T-helper 1 cell treated with Interleukin-12 subunit alpha and Interleukin-12 subunit beta and Interleukin-4 antibody, amounts not matched to agents 30 μg/mL and 1 μg/mL, for 36 hours (primary cell): ENCODE measurements around the gene DERA.
"Not testable (repeated sequence)": the region's sequence is repeated elsewhere in the genome, so short reads cannot be mapped to it uniquely, and the experiment has no call there.

Experiments
- H3K27ac Mint-ChIP-seq: one replicate; pipeline ENCODE4 v1.8.0; 2021; ENCODE audit warnings: mild to moderate bottlenecking, mixed read lengths
- H3K27me3 Mint-ChIP-seq: one replicate; pipeline ENCODE4 v1.8.0; 2021; ENCODE audit warnings: low read depth, mixed read lengths
- H3K36me3 Mint-ChIP-seq: one replicate; pipeline ENCODE4 v1.8.0; 2021; ENCODE audit warnings: low read depth, mixed read lengths
- H3K4me1 Mint-ChIP-seq: one replicate; pipeline ENCODE4 v1.8.0; 2021; ENCODE audit warnings: low read depth, mixed read lengths
- H3K4me3 Mint-ChIP-seq: one replicate; pipeline ENCODE4 v1.8.0; 2021; ENCODE audit warnings: mild to moderate bottlenecking, moderate library complexity, mixed read lengths
- H3K9me3 Mint-ChIP-seq: one replicate; pipeline ENCODE4 v1.8.0; 2021; ENCODE audit warnings: mixed read lengths

DERA gene

GRCh38 chr12:15887043-15887817 is 23.9 kb upstream of the DERA start:
- Mint-ChIP-seq H3K36me3 (peaks cover 32% of the 10 kb centered on the region), H3K9me3 (no peaks in the 10 kb centered on the region), H3K4me3 (no peak overlapping the region), H3K27ac (no peak overlapping the region), H3K4me1 (peaks cover 42% of the 10 kb centered on the region), H3K27me3 (no peaks in the 10 kb centered on the region)

- H3K4me1 Mint-ChIP-seq: peaks cover 14% of the 10 kb centered on the region
- H3K27ac Mint-ChIP-seq: no peak overlapping the region
- H3K4me3 Mint-ChIP-seq: no peak overlapping the region
- no peaks in the 10 kb centered on the region for H3K9me3 Mint-ChIP-seq
- H3K36me3 Mint-ChIP-seq: peaks cover 21% of the 10 kb centered on the region
- no peaks in the 10 kb centered on the region for H3K27me3 Mint-ChIP-seq
Measured at GRCh38 chr12:15892645-15893259, 18.4 kb upstream of the DERA start.

DNA sequence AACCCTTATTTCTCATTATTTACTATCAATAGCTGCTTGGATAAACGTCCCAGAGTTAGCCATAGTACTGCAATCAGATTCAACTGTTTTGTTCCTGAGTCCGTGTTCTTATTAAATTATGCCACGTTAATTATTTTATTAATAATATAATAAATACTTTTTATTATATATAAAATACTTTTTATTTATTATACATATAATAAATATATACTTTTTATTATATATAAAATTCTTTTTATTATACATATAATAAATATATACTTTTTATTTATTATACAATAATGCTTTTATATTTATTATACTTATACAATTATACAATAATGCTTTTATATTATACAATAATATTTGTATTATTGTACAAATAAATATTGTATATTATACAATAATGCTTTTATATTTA is 17.9 kb upstream of the DERA start:
- Mint-ChIP-seq H3K36me3 (peaks cover 24% of the 10 kb centered on the region), H3K4me3 (no peak overlapping the region), H3K27ac (no peak overlapping the region), H3K9me3 (no peaks in the 10 kb centered on the region), H3K27me3 (no peaks in the 10 kb centered on the region), H3K4me1 (peaks cover 16% of the 10 kb centered on the region)

GRCh38 chr12:15896867-15897266 is 14.3 kb upstream of the DERA start:
- peaks cover 14% of the 10 kb centered on the region for H3K4me1 Mint-ChIP-seq
- peaks cover 28% of the 10 kb centered on the region for H3K36me3 Mint-ChIP-seq
- no peak overlapping the region for H3K4me3 Mint-ChIP-seq
- H3K9me3 Mint-ChIP-seq: no peaks in the 10 kb centered on the region
- H3K27ac Mint-ChIP-seq: no peak overlapping the region
- no peaks in the 10 kb centered on the region for H3K27me3 Mint-ChIP-seq

DNA sequence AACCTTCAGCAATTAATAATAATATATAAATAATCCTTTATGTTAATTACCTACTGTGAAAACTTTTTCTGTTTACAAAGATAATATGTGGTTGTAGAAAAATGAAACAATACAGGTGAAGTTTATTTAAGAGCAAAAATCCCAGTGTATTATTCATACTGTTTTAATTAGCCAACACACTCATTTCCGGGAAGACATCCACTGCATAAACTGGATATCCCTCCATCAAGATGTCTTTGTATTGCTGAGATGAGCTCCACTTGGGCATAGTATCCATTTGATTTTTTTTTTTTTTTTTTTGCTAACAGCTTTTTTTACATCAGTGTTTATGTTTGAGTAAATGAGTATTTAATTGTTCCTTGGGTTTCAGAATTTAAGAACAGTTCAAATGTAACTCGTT is 13.7 kb upstream of the DERA start:
- no peak overlapping the region for H3K4me3 Mint-ChIP-seq
- H3K4me1 Mint-ChIP-seq: peaks cover 14% of the 10 kb centered on the region
- peaks cover 33% of the 10 kb centered on the region for H3K36me3 Mint-ChIP-seq
- no peak overlapping the region for H3K27ac Mint-ChIP-seq
- no peaks in the 10 kb centered on the region for H3K27me3 Mint-ChIP-seq
- H3K9me3 Mint-ChIP-seq: no peaks in the 10 kb centered on the region

DNA sequence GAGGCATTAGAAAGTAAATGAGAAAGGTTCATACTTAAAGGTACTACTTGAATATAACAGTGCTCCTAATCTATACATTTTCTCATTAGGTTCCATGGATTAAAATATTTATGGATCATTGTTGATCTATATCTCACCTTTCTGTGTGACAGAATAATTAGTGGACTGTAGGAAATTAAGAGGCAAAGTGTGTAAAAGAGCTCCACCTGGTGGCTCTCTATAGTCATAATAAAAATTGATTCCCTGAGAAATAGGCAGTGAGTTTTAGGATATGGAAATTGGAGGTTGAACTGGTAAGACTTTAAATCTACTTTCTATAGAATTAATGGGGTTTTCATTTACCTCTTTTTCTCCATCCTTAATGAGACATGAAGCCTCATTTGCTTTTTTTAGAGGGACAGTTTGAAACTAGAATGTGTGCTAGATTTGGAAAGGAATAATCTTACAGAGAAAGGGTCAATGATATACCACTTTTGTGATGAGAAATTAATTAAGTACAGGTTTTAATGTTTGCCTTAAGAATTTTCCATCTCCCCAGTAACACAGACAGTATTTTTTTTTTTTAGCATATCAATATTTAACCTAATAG is 11.8 kb upstream of the DERA start:
- H3K9me3 Mint-ChIP-seq: no peaks in the 10 kb centered on the region
- peaks cover 14% of the 10 kb centered on the region for H3K4me1 Mint-ChIP-seq
- no peak overlapping the region for H3K4me3 Mint-ChIP-seq
- peaks cover 31% of the 10 kb centered on the region for H3K36me3 Mint-ChIP-seq
- no peaks in the 10 kb centered on the region for H3K27me3 Mint-ChIP-seq
- H3K27ac Mint-ChIP-seq: no peak overlapping the region

GRCh38 chr12:15904378-15904920 is 6.7 kb upstream of the DERA start:
- H3K27ac Mint-ChIP-seq: no peak overlapping the region
- H3K27me3 Mint-ChIP-seq: no peaks in the 10 kb centered on the region

GRCh38 chr12:15910468-15910863 is 666 bp upstream of the DERA start:
- peaks cover 18% of the 10 kb centered on the region for H3K4me1 Mint-ChIP-seq
- H3K27me3 Mint-ChIP-seq: no peaks in the 10 kb centered on the region
- peak overlapping the region; percentile 79 for H3K4me3 Mint-ChIP-seq
- H3K27ac Mint-ChIP-seq: peak overlapping the region; percentile 68
- no peaks in the 10 kb centered on the region for H3K9me3 Mint-ChIP-seq
- no peaks in the 10 kb centered on the region for H3K36me3 Mint-ChIP-seq

More at GRCh38 chr12:15904378-15904920, 6.7 kb upstream of the DERA start:
- peaks cover 19% of the 10 kb centered on the region for H3K36me3 Mint-ChIP-seq
- no peaks in the 10 kb centered on the region for H3K4me1 Mint-ChIP-seq
- H3K9me3 Mint-ChIP-seq: no peaks in the 10 kb centered on the region
- H3K4me3 Mint-ChIP-seq: no peak overlapping the region

DNA sequence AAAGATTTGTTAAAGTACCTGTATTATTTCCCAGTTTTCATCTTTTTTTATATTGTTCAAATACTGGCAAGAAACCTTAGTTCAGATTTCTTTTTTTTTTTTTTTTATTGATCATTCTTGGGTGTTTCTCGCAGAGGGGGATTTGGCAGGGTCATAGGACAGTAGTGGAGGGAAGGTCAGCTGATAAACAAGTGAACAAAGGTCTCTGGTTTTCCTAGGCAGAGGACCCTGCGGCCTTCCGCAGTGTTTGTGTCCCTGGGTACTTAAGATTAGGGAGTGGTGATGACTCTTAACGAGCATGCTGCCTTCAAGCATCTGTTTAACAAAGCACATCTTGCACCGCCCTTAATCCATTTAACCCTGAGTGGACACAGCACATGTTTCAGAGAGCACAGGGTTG is 799 bp downstream of the DERA start:
- H3K27me3 Mint-ChIP-seq, H3K9me3 Mint-ChIP-seq, H3K36me3 Mint-ChIP-seq: not testable (repeated sequence)
- Mint-ChIP-seq H3K4me1 (peaks cover 18% of the 10 kb centered on the region), H3K4me3 (peak overlapping the region; percentile 85), H3K27ac (peak overlapping the region; percentile 82)

DNA sequence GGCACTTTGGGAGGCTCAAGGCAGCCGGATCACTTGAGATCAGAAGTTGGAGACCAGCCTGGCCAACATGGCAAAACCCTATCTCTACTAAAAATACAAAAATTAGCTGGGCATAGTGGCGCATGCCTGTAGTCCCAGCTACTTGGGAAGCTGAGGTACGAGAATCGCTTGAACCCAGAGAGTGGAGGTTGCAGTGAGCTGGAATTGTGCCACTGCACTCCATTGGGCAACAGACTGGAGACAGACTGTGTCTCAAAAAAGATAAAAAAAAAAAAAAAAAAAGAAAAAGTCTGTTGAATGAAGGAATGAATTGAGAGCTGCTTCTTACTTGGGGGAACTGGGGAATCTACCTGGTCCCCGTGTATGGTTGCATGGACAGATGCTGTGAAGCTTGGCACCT is 3.0 kb downstream of the DERA start:
- H3K9me3 Mint-ChIP-seq, H3K4me3 Mint-ChIP-seq, H3K36me3 Mint-ChIP-seq, H3K27ac Mint-ChIP-seq, H3K27me3 Mint-ChIP-seq: not testable (repeated sequence)
- peaks cover 18% of the 10 kb centered on the region for H3K4me1 Mint-ChIP-seq

GRCh38 chr12:15918066-15918465 is 6.9 kb downstream of the DERA start:
- no peak overlapping the region for H3K27ac Mint-ChIP-seq
- H3K4me3 Mint-ChIP-seq: no peak overlapping the region
- no peaks in the 10 kb centered on the region for H3K4me1 Mint-ChIP-seq

GRCh38 chr12:15919418-15919817 is 8.3 kb downstream of the DERA start:
- Mint-ChIP-seq H3K36me3 (no peaks in the 10 kb centered on the region), H3K27ac (no peak overlapping the region), H3K27me3 (peaks cover 3% of the 10 kb centered on the region), H3K4me1 (no peaks in the 10 kb centered on the region), H3K9me3 (no peaks in the 10 kb centered on the region), H3K4me3 (no peak overlapping the region)

More at GRCh38 chr12:15918066-15918465, 6.9 kb downstream of the DERA start:
- Mint-ChIP-seq H3K9me3 (no peaks in the 10 kb centered on the region), H3K27me3 (peaks cover 3% of the 10 kb centered on the region), H3K36me3 (no peaks in the 10 kb centered on the region)

- no peaks in the 10 kb centered on the region for H3K9me3 Mint-ChIP-seq
- H3K4me3 Mint-ChIP-seq: no peak overlapping the region
- peaks cover 3% of the 10 kb centered on the region for H3K27me3 Mint-ChIP-seq
- H3K4me1 Mint-ChIP-seq: no peaks in the 10 kb centered on the region
- no peaks in the 10 kb centered on the region for H3K36me3 Mint-ChIP-seq
- H3K27ac Mint-ChIP-seq: no peak overlapping the region
Measured at GRCh38 chr12:15924956-15925355, 13.8 kb downstream of the DERA start.

GRCh38 chr12:15928346-15928745 is 17.2 kb downstream of the DERA start:
- Mint-ChIP-seq H3K4me1 (peaks cover 4% of the 10 kb centered on the region), H3K36me3 (peaks cover 1% of the 10 kb centered on the region), H3K9me3 (peaks cover 3% of the 10 kb centered on the region), H3K27me3 (no peaks in the 10 kb centered on the region), H3K4me3 (no peak overlapping the region), H3K27ac (no peak overlapping the region)
